Lung (tissue), 12 donors: ENCODE measurements around the gene TENM4. TPM values are rescaled to one million over a fixed set of nuclear protein-coding genes. Genes with fewer than 3 reads are reported as not detected.

Experiments used
- ATAC-seq: fragments of 200-7000 bp; cut with Tn5 transposase; one replicate; pipeline ENCODE4 v1.9.1; 2020; ENCODE audit warnings: moderate number of reproducible peaks; ENCODE audit not compliant: insufficient read depth, low FRiP score
- DNase-seq, 3 donors: peaks; one replicate each; pipeline ENCODE4 v3.0.0-alpha.2; 2013 to 2017
- H3K27ac ChIP-seq, 2 donors: one replicate each; pipeline ENCODE4 v1.5.1; 2013; ENCODE audit warnings: mild to moderate bottlenecking in 2 of 2, moderate library complexity in 2 of 2, control low read depth in 1 of 2, inconsistent platforms in 1 of 2, low read depth in 1 of 2, low read length in 1 of 2
- H3K27me3 ChIP-seq, 3 donors: one replicate each; pipeline ENCODE4 v1.5.1; 2013; ENCODE audit warnings: low read length in 2 of 3; ENCODE audit not compliant: control insufficient read depth in 3 of 3, insufficient read depth in 3 of 3
- H3K36me3 ChIP-seq, 4 donors: one replicate each; pipeline ENCODE4 v1.5.1; 2013; ENCODE audit warnings: low read length in 4 of 4, mild to moderate bottlenecking in 1 of 4, moderate library complexity in 1 of 4; ENCODE audit not compliant: control insufficient read depth in 4 of 4, insufficient read depth in 4 of 4
- H3K4me1 ChIP-seq, 5 donors: one replicate each; pipeline ENCODE4 v1.5.1; 2013; ENCODE audit warnings: low read length in 5 of 5, mild to moderate bottlenecking in 2 of 5, moderate library complexity in 1 of 5; ENCODE audit not compliant: control insufficient read depth in 5 of 5, insufficient read depth in 5 of 5
- H3K4me3 ChIP-seq: one replicate; pipeline ENCODE4 v1.5.1; 2013; ENCODE audit warnings: mild to moderate bottlenecking, control low read depth, moderate library complexity
- H3K9ac ChIP-seq, 2 donors: one replicate each; pipeline ENCODE4 v1.5.1; 2013; ENCODE audit warnings: low read length in 2 of 2, control low read depth in 1 of 2; ENCODE audit not compliant: insufficient read depth in 1 of 2
- H3K9me3 ChIP-seq, 4 donors: one replicate each; pipeline ENCODE4 v1.5.1; 2013; ENCODE audit warnings: low read length in 3 of 4, mild to moderate bottlenecking in 1 of 4, moderate library complexity in 1 of 4; ENCODE audit not compliant: control insufficient read depth in 4 of 4, insufficient read depth in 3 of 4
- WGBS, 2 donors: extraction: QIAGEN DNeasy Blood & Tissue Kit; methylation state at CpG; one replicate each; pipeline ENCODE4 v1.1.7; 2013; 5-methylcytosine and 5-hydroxymethylcytosine counted together
- polyA plus RNA-seq, 2 donors: library from polyadenylated mRNA; stranded (reverse); fragments of 200-250 nt; gene quantifications; one replicate each; pipeline ENCODE4 v1.2.1, GENCODE V29; 2013
- total RNA-seq, 2 donors: library from RNA; depleted of rRNA in 1 of 2; stranded (reverse); fragments of >200 nt in 1 of 2; gene quantifications; one replicate each; pipeline ENCODE4 v1.2.1, GENCODE V29; 2014 to 2021
- TF ChIP-seq, protein P1 (sequence below): IDR thresholded peaks from 2 replicates; pipeline ENCODE4 v1.5.1; 2012; ENCODE audit warnings: mild to moderate bottlenecking; ENCODE audit errors: control extremely low read depth, extremely low read depth
- donor health status: control.
- donor health status: control.
- donor health status: Bipolar disorder and iron deficiency.
- donor health status: healthy.
- donor health status: DM: yes; HTN: yes; CAD: no.

TENM4 gene
- total and polyA plus RNA-seq, 4 donors = 0.28 to 16.4 (median 3.2) TPM

DNA sequence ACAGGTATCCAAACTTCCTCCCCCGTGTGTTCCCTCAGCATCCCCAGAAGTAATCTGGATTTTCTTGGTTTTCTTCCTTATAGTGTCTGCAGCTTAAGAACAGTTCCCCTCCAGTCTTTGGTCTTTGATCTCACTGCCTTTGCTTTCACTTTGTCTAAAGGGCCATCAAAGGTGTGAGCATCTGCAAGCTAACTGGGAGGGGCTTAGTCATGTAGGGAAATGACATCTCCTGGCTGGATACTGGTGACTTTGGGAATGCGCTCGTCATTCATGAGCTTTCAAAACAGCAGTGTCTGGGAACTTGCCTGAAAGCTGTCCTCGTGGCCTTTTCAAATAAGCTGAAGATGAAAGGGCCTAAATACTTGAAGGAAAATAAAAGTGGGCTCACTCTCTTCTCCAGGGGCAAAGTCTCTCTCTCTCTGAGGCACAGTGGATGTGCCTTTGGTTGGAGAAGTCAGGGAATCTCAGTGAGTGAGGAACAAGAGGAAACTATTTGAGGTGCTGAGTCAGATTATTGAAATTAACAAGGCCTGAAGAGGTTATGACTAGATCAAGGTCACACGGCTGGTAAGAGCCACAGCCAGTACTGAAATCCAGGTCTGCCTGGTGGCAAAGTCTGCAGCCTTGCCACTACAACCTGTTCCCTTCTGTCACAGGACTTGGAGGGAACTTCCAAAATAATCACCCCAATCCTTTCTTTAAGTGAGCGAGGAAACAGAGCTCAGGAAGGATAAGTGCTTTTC lies 45.6 kb upstream of the TENM4 start:
- H3K36me3 ChIP-seq = no peaks in the 10 kb centered on the region
- no peak overlapping the region for H3K9ac ChIP-seq
- H3K27me3 ChIP-seq = peaks cover 0 to 3% (median 0%) of the 10 kb centered on the region in 3 donors
- DNase-seq (no peak), ATAC-seq (no peak)
- 60% methylated on average over 6 of the region's 6 CpGs for WGBS, 2 donors
- TF ChIP-seq, protein P1, sequence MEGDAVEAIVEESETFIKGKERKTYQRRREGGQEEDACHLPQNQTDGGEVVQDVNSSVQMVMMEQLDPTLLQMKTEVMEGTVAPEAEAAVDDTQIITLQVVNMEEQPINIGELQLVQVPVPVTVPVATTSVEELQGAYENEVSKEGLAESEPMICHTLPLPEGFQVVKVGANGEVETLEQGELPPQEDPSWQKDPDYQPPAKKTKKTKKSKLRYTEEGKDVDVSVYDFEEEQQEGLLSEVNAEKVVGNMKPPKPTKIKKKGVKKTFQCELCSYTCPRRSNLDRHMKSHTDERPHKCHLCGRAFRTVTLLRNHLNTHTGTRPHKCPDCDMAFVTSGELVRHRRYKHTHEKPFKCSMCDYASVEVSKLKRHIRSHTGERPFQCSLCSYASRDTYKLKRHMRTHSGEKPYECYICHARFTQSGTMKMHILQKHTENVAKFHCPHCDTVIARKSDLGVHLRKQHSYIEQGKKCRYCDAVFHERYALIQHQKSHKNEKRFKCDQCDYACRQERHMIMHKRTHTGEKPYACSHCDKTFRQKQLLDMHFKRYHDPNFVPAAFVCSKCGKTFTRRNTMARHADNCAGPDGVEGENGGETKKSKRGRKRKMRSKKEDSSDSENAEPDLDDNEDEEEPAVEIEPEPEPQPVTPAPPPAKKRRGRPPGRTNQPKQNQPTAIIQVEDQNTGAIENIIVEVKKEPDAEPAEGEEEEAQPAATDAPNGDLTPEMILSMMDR = no peak
- no peaks in the 10 kb centered on the region for H3K4me1 ChIP-seq
- H3K4me3 ChIP-seq = no peak overlapping the region
- H3K27ac ChIP-seq = no peak overlapping the region
- H3K9me3 ChIP-seq = no peaks in the 10 kb centered on the region

DNA sequence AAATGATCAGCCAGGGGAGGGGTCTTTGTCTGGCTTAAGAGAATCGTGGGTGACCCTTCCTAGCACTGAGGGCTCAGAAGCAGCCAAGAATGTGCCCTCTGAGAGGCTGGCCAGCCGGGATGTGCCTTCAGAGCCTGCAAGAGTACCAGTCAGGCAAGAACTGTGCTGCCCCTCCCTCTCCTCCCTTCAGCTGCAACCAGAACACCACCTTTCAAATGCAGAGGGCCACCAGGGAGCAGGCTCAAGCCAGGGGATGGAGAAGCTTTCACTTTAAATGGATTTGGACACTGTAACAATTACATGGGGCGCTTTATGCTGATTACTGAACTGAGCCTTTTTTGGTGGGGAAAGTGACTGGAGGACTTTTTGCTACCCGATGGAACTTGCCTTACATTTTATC lies 44.9 kb upstream of the TENM4 start:
- WGBS, 2 donors = 35 to 40% methylated on average over 4 of the region's 4 CpGs
- ATAC-seq (no peak), DNase-seq (no peak)
- H3K4me3 ChIP-seq = no peak overlapping the region
- H3K27me3 ChIP-seq = peaks cover 0 to 3% (median 0%) of the 10 kb centered on the region in 3 donors
- no peaks in the 10 kb centered on the region for H3K36me3 ChIP-seq
- TF ChIP-seq, protein P1 = no peak
- H3K9me3 ChIP-seq = no peaks in the 10 kb centered on the region
- H3K27ac ChIP-seq = no peak overlapping the region
- no peak overlapping the region for H3K9ac ChIP-seq
- H3K4me1 ChIP-seq = no peaks in the 10 kb centered on the region

GRCh38 chr11:79484872-79485271 lies 44.0 kb upstream of the TENM4 start:
- H3K4me1 ChIP-seq = no peaks in the 10 kb centered on the region
- H3K36me3 ChIP-seq = no peaks in the 10 kb centered on the region
- no peak for DNase-seq
- TF ChIP-seq, protein P1 = no peak
- no peaks in the 10 kb centered on the region for H3K9me3 ChIP-seq
- H3K27me3 ChIP-seq = peaks cover 0 to 3% (median 0%) of the 10 kb centered on the region in 3 donors
- ATAC-seq = no peak
- no peak overlapping the region for H3K9ac ChIP-seq
- H3K4me3 ChIP-seq = no peak overlapping the region
- no peak overlapping the region for H3K27ac ChIP-seq

- 49 to 54% methylated on average over 3 of the region's 3 CpGs for WGBS, 2 donors
- DNase-seq = no peak
- ATAC-seq = no peak
Observed at GRCh38 chr11:79482800-79483199, 42.0 kb upstream of the TENM4 start.

More at GRCh38 chr11:79482800-79483199, 42.0 kb upstream of the TENM4 start:
- no peak overlapping the region for H3K27ac ChIP-seq
- no peaks in the 10 kb centered on the region for H3K9me3 ChIP-seq
- TF ChIP-seq, protein P1 = no peak
- H3K9ac ChIP-seq = no peak overlapping the region
- no peaks in the 10 kb centered on the region for H3K4me1 ChIP-seq
- no peak overlapping the region for H3K4me3 ChIP-seq
- H3K36me3 ChIP-seq = no peaks in the 10 kb centered on the region
- H3K27me3 ChIP-seq = peaks cover 0 to 3% (median 0%) of the 10 kb centered on the region in 3 donors
